K562 (cell line): ENCODE measurements around the gene TOR1AIP1. TPM values are rescaled to one million over a fixed set of nuclear protein-coding genes. Genes with fewer than 3 reads are reported as not detected.

Source experiments
- ATAC-seq: fragments of 200-7000 bp; cut with Tn5 transposase; 3 replicates; pipeline ENCODE4 v1.9.1; 2020; ENCODE audit warnings: moderate library complexity
- BruUV-seq: library from RNA; stranded (reverse); fragments of 400-500 nt; replicated peaks from 2 replicates; lab custom pipeline; 2021; lab: Mats Ljungman, UMichigan
- CTCF ChIA-PET: fragments of 300-600 bp; formaldehyde crosslinking; extraction: SDS; loops from one replicate; lab custom pipeline; 2021; ENCODE audit warnings: low intra/inter-chr PET ratio; lab: Yijun Ruan, JAX
- POLR2A ChIA-PET: fragments of 300-600, 350-650 bp; sonication (Branson Sonifier 250); formaldehyde crosslinking; extraction: SDS; loops from one replicate; lab custom pipeline; 2021; ENCODE audit warnings: antibody characterized with exemption, inconsistent platforms; lab: Yijun Ruan, JAX
- DNase-seq, 4 experiments: peaks; one replicate each; pipeline versions ENCODE4 v3.0.0 to v3.0.0-alpha.2; 2011 to 2018; ENCODE audit warnings: low spot score in 3 of 4, mixed read lengths in 3 of 4; ENCODE audit errors: extremely low read depth in 1 of 4
- FAIRE-seq: peaks from 2 replicates; lab custom pipeline; 2011; peaks lifted over from hg19 to GRCh38; lab: Jason Lieb, UNC
- H2AFZ ChIP-seq: 2 replicates; pipeline ENCODE4 v1.6.0; 2011; ENCODE audit warnings: low read depth, low read length, control low read depth, inconsistent platforms
- H3K27ac ChIP-seq: fragments of 200-600 bp; 3 replicates; pipeline ENCODE4 v1.8.0; 2011; ENCODE audit warnings: low read depth, mild to moderate bottlenecking, control low read depth, inconsistent platforms, low read length, moderate library complexity, mixed read lengths; ENCODE audit errors: extremely low read depth
- H3K27me3 ChIP-seq, 2 experiments: fragments of 300-600 bp in 1 of 2; 2 replicates in 1 of 2; 3 replicates in 1 of 2; pipeline versions ENCODE4 v1.6.0 to v1.8.0; 2011; ENCODE audit warnings: inconsistent platforms in 2 of 2, low read length in 2 of 2, mild to moderate bottlenecking in 1 of 2, mixed read lengths in 1 of 2, moderate library complexity in 1 of 2; ENCODE audit not compliant: control insufficient read depth in 2 of 2, insufficient read depth in 2 of 2
- H3K36me3 ChIP-seq: fragments of 300-600 bp; 3 replicates; pipeline ENCODE4 v1.8.0; 2011; ENCODE audit warnings: mild to moderate bottlenecking, low read length, inconsistent platforms; ENCODE audit not compliant: control insufficient read depth, insufficient read depth
- H3K4me1 ChIP-seq, 2 experiments: fragments of 200-600 bp in 1 of 2; replicated peaks in 1 of 2; 2 replicates in 1 of 2; 3 replicates in 1 of 2; pipeline versions ENCODE4 v1.5.1 to v1.8.0; 2011; ENCODE audit warnings: inconsistent platforms in 2 of 2, low read length in 2 of 2, mild to moderate bottlenecking in 1 of 2, mixed read lengths in 1 of 2, moderate library complexity in 1 of 2; ENCODE audit not compliant: control insufficient read depth in 2 of 2, insufficient read depth in 2 of 2
- H3K4me2 ChIP-seq: 2 replicates; pipeline ENCODE4 v1.6.1; 2011; ENCODE audit warnings: low read length, control low read depth, inconsistent platforms, mixed read lengths; ENCODE audit not compliant: insufficient read depth
- H3K4me3 ChIP-seq: fragments of 200-600 bp; sonication (generic), shearing (Covaris generic); 2 replicates; pipeline ENCODE4 v1.5.1; 2016; ENCODE audit warnings: control low read depth, inconsistent platforms
- H3K79me2 ChIP-seq: fragments of 200-600 bp; 3 replicates; pipeline ENCODE4 v1.8.0; 2011; ENCODE audit warnings: low read length, inconsistent platforms; ENCODE audit not compliant: control insufficient read depth, insufficient read depth
- H3K9ac ChIP-seq, 2 experiments: 2 replicates each; pipeline versions ENCODE4 v1.6.0 to v1.6.1; 2011; ENCODE audit warnings: low read depth in 2 of 2, low read length in 2 of 2, control low read depth in 1 of 2, inconsistent platforms in 1 of 2, mild to moderate bottlenecking in 1 of 2, mixed read lengths in 1 of 2; ENCODE audit not compliant: insufficient read depth in 1 of 2
- H3K9me1 ChIP-seq: one replicate; pipeline ENCODE4 v1.6.0; 2011; ENCODE audit warnings: inconsistent platforms, mild to moderate bottlenecking, low read length, moderate library complexity; ENCODE audit not compliant: control insufficient read depth, insufficient read depth
- H3K9me3 ChIP-seq: replicated peaks from 2 replicates; pipeline ENCODE4 v1.5.1; 2011; ENCODE audit warnings: low read depth, low read length, inconsistent platforms; ENCODE audit not compliant: control insufficient read depth, insufficient read depth
- H4K20me1 ChIP-seq: replicated peaks from 2 replicates; pipeline ENCODE4 v1.6.1; 2011; ENCODE audit warnings: low read length, inconsistent platforms, mixed read lengths; ENCODE audit not compliant: control insufficient read depth, insufficient read depth
- CBFA2T3 ChIP-seq: fragments of 450-650 bp; IDR thresholded peaks from 2 replicates; pipeline ENCODE4 v1.6.1; 2017
- CEBPG ChIP-seq, 3 experiments: fragments of 200-800 bp in 1 of 3; sonication (Bioruptor generic) in 1 of 3; sonication (generic) in 1 of 3; formaldehyde crosslinking in 1 of 3; IDR thresholded peaks in 2 of 3; conservative IDR thresholded peaks in 1 of 3; 2 replicates each; pipeline versions ENCODE4 v1.6.1 to v1.8.0; 2016 to 2022; ENCODE audit warnings: missing compliant biosample characterization in 2 of 3, missing genetic modification characterization in 2 of 3, mild to moderate bottlenecking in 1 of 3, missing genetic modification reagents in 1 of 3
- ZC3H11A ChIP-seq: IDR thresholded peaks from 2 replicates; pipeline ENCODE4 v1.6.1; 2012; ENCODE audit warnings: low read depth, low read length, improper control_type of control experiment
- ZNF384 ChIP-seq: IDR thresholded peaks from 2 replicates; pipeline ENCODE4 v1.6.1; 2012; ENCODE audit warnings: low read depth, low read length, improper control_type of control experiment
- WGBS: fragments of 100-300 bp; shearing (Covaris generic); methylation state at CpG from one replicate; pipeline ENCODE4 v1.1.6; 2016; ENCODE audit warnings: low coverage, mixed read lengths; ENCODE audit not compliant: insufficient coverage; ENCODE audit errors: missing lambda C conversion rate; 5-methylcytosine and 5-hydroxymethylcytosine counted together
- in situ Hi-C: fragments of 300-500 bp; cut with MboI; formaldehyde crosslinking; loops from 4 replicates; pipeline ENCODE4 v1.15.0; 2018; ENCODE audit warnings: inconsistent platforms, mixed read lengths
- intact Hi-C: fragments of 100-400 bp; cut with micrococcal nuclease; formaldehyde crosslinking; loops from 2 replicates; pipeline ENCODE4 v1.14.2; 2022
- polyA plus RNA-seq, 8 experiments: library from polyadenylated mRNA; depleted of rRNA in 4 of 8; stranded (reverse) in 5 of 8; unstranded in 3 of 8; fragments of >200 nt; fragmentation: Nextera tagmentation in 2 of 8; fragmentation: Illumina TruSeq in 1 of 8; extraction: Ambion mirVana in 2 of 8; extraction: Trizol in 1 of 8; gene quantifications; 2 replicates each; pipeline versions ENCODE4 v1.2.1 to v1.2.3, GENCODE V29; 2011 to 2014; ENCODE audit warnings: inconsistent platforms in 1 of 8, missing spikeins in 1 of 8
- total RNA-seq, 7 experiments: library from RNA; depleted of rRNA in 6 of 7; stranded (reverse); fragments of >200 nt in 6 of 7; fragmentation: Illumina TruSeq in 2 of 7; extraction: Trizol in 2 of 7; gene quantifications; 2 replicates each; pipeline versions ENCODE4 v1.2.1 to v1.2.3, GENCODE V29; 2011 to 2021; ENCODE audit warnings: low replicate concordance in 1 of 7
- TF ChIP-seq, protein P1 (sequence below): fragments of 450-650 bp; formaldehyde crosslinking; IDR thresholded peaks from 2 replicates; pipeline ENCODE4 v1.4.0; 2020; ENCODE audit warnings: mild to moderate bottlenecking

Gene TOR1AIP1
- total and polyA plus RNA-seq, 9 of the 15 experiments (the other 6 are each of a cell fraction or from before 2014, with no cell fraction given): 18.1 to 46.9 (median 35.5) TPM

DNA sequence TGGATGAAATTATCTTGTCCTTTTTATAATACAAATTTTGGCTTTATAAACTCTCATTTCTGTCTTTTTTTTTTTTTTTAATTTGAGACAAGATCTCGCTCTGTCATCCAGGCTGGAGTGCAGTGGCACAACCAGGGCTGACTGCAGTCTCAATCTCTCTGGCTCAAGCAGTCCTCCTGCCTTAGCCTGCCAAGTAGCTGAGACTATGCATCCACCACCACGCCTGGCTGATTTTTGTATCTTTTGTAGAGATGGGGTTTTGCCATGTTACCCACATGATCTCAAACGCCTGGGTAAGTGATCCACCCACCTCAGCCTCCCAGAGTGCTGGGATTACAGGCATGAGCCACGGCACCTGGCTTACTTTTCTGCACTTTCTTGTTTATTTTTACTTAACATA is 7.5 kb downstream of the TOR1AIP1 start:
- no peak overlapping the region for H3K27ac ChIP-seq
- H3K4me1 ChIP-seq: no peaks in the 10 kb centered on the region
- H3K4me3 ChIP-seq: no peak overlapping the region
- 84% methylated on average over 4 of the region's 4 CpGs for WGBS
- no TSS peak for BruUV-seq
- FAIRE-seq (no peak), ATAC-seq (0 out of 3 replicates have a peak, but pooled peaks have one; percentile 30), DNase-seq (no peak)
- peaks cover 76% of the 10 kb centered on the region; the same call in 2 of the 3 replicates for H3K36me3 ChIP-seq
- H3K79me2 ChIP-seq: peaks cover 11% of the 10 kb centered on the region
- H3K27me3 ChIP-seq: no peaks in the 10 kb centered on the region
- H3K4me2 ChIP-seq: no peak overlapping the region
- no peaks in the 10 kb centered on the region for H4K20me1 ChIP-seq
- in situ Hi-C loops: no loop called here
- ChIA-PET POLR2A (no interaction called here), CTCF (no interaction called here)
- no peaks in the 10 kb centered on the region for H3K9me3 ChIP-seq
- no peaks in the 10 kb centered on the region for H3K9me1 ChIP-seq
- intact Hi-C loops: loop anchor here (10.0 kb wide), 1 partner anchor 165 kb away; no protein-coding TSS in a partner anchor
- no peak overlapping the region for H3K9ac ChIP-seq
- TF ChIP-seq, protein P1, sequence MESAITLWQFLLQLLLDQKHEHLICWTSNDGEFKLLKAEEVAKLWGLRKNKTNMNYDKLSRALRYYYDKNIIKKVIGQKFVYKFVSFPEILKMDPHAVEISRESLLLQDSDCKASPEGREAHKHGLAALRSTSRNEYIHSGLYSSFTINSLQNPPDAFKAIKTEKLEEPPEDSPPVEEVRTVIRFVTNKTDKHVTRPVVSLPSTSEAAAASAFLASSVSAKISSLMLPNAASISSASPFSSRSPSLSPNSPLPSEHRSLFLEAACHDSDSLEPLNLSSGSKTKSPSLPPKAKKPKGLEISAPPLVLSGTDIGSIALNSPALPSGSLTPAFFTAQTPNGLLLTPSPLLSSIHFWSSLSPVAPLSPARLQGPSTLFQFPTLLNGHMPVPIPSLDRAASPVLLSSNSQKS (CRISPR knock-in tag): no peak
- TF ChIP-seq CEBPG (CRISPR knock-in tag; IDR thresholded peaks at IDR 0.05): no peak
- TF ChIP-seq CEBPG (tag; conservative IDR thresholded peaks at IDR 0.05 in 1 of 2, IDR thresholded peaks at IDR 0.05 in 1 of 2): no peak
- TF ChIP-seq ZNF384: peak; percentile 30; the same call in 1 of the 2 replicates
- H2AFZ ChIP-seq: no peak overlapping the region

DNA sequence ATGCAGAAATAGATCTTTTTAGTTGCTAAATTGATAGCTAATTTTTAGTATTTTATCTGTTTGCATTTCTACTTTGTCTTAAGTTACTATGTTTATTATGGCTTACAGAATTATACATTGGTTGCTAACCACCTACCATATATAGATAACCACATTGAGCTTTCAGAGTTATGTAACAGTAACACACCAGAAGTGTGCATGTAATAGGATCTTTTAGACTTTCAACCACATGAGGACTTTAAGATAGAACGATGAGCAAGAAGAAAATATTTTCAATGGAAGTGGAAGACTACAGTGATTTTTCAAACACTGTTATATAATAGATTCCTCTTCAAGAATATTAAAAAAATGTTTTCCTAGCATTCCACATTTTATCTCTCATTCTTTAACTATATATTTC is 28.8 kb downstream of the TOR1AIP1 start:
- Histone ChIP-seq H3K79me2 (no peaks in the 10 kb centered on the region), H4K20me1 (no peaks in the 10 kb centered on the region), H3K9me1 (no peaks in the 10 kb centered on the region), H3K36me3 (peaks cover 65% of the 10 kb centered on the region; the same call in 2 of the 3 replicates), H3K27me3 (no peaks in the 10 kb centered on the region), H3K27ac (no peak overlapping the region), H3K4me3 (no peak overlapping the region), H3K4me1 (no peaks in the 10 kb centered on the region), H3K4me2 (no peak overlapping the region), H3K9me3 (no peaks in the 10 kb centered on the region), H3K9ac (no peak overlapping the region), H2AFZ (no peak overlapping the region)
- POLR2A ChIA-PET: interaction anchor here (1.3 to 3.9 kb wide), 6 partner anchors 12 to 29 kb away, joined by 3 to 19 read pairs (median 6); partner anchors contain the start of gene TOR1AIP1
- FAIRE-seq (no peak), DNase-seq (no peak), ATAC-seq (no peak)
- in situ Hi-C loops (no loop called here), intact Hi-C loops (no loop called here)
- 27% methylated on average over 1 of the region's 1 CpG for WGBS
- no TSS peak for BruUV-seq
- no peak for TF ChIP-seq ZC3H11A
- peak; percentile 9; the same call in 1 of the 2 replicates for TF ChIP-seq CBFA2T3
- CTCF ChIA-PET: no interaction called here
